ENCODE measurements around the gene AFF3. TPM values are rescaled to one million over a fixed set of nuclear protein-coding genes. Genes with fewer than 3 reads are reported as not detected.

The AFF3 gene
- total RNA-seq, 4 donors from 2014 or later: 2.1 to 7.3 (median 3.5) TPM

- 87 to 94% methylated on average over 1 to 5 of the region's 5 CpGs for WGBS, 2 donors
- H3K4me3 ChIP-seq (ENCODE audit: low read depth, poor library complexity, severe bottlenecking): no peak overlapping the region
- intact Hi-C loops (cut with DNase I; ENCODE audit: low total_unique reads): no loop called here
- TF ChIP-seq POLR2A (IDR thresholded peaks at IDR 0.05) (no peak), CTCF (IDR thresholded peaks at IDR 0.05) (no peak)
- DNase-seq (ENCODE audit: low spot score in 2 of 2): no peak
These were observed 518.8 kb downstream of the AFF3 start for GRCh38 chr2:99623613-99624012.

DNA sequence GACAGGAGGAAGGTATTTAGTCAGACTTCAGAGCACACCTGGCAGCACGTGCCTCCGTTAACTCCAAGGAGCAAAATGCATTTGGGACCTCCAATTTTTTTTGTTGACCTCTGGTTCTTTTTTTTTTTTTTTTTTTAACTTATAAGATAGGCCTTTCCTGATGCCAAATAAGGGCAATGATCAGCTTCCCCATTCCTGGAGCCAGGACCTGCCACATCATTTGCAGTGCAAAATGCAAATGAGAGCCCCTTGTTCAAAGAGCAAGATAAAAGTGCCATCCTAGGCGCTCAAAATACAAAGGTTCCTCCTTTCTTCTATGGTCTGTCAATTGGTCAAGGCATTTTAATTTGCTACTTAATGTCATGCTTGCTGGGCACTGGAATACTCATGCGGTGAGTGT, 519.4 kb downstream of the AFF3 start:
- WGBS, 2 donors: 92 to 96% methylated on average over 4 of the region's 4 CpGs
- no peak overlapping the region for H3K4me3 ChIP-seq (ENCODE audit: low read depth, poor library complexity, severe bottlenecking)
- intact Hi-C loops (cut with DNase I; ENCODE audit: low total_unique reads): no loop called here

GRCh38 chr2:99622534-99622933, 519.9 kb downstream of the AFF3 start:
- intact Hi-C loops (cut with DNase I; ENCODE audit: low total_unique reads): no loop called here

More for the DNA sequence above, 519.4 kb downstream of the AFF3 start:
- TF ChIP-seq POLR2A (IDR thresholded peaks at IDR 0.05): no peak
- no peak for DNase-seq (ENCODE audit: low spot score in 2 of 2)

DNA sequence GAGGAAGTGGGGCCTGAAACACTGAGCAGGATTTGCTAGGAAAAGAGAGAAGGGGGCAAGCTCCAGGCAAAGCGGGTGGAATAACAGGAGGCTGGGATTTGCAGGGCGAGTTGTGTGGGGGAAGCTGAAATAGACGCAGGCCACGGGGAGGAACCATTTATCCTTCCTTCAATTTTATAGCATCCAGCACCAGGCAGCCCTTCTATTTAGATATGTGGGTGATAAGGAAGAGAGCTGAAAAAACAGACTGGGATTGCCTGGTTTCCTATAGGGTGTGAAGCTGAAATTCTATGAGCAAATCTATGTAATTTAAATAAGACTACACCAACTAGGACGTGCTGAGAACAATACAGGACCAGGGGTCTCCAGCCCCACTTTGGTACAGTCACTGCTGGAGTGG, 520.6 kb downstream of the AFF3 start:
- 74 to 89% methylated on average over 5 of the region's 5 CpGs for WGBS, 2 donors
- no peak for TF ChIP-seq CTCF (IDR thresholded peaks at IDR 0.05)
- TF ChIP-seq POLR2A (IDR thresholded peaks at IDR 0.05): no peak
- intact Hi-C loops (cut with DNase I; ENCODE audit: low total_unique reads): no loop called here
- no peak overlapping the region for H3K4me3 ChIP-seq (ENCODE audit: low read depth, poor library complexity, severe bottlenecking)
- no peak for DNase-seq (ENCODE audit: low spot score in 2 of 2)

More at GRCh38 chr2:99622534-99622933, 519.9 kb downstream of the AFF3 start:
- H3K4me3 ChIP-seq (ENCODE audit: low read depth, poor library complexity, severe bottlenecking): no peak overlapping the region
- peak in 1 of 2 donors; percentile 73 for DNase-seq (ENCODE audit: low spot score in 2 of 2)
- 80 to 85% methylated on average over 6 of the region's 6 CpGs for WGBS, 2 donors
- TF ChIP-seq POLR2A (IDR thresholded peaks at IDR 0.05) (no peak), CTCF (IDR thresholded peaks at IDR 0.05) (no peak)

DNA sequence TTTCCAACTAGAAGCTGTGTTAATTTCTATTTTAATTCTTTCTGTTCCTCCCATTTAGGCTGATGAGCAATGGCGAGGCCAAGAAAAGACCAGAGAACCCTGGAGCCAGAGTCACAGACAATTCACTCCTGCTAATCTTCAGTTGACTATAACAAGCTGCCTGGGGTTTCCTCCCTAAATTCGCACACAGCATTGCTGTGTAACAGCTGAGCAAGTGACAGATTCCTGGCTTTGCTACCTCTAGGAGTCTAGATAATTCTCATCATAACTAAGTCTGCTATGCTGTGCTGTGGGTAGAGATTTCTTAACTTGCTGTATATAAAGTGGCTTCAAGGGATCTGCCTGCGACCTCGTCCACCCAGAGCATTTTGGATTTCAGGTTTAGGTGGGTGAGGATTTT, 521.3 kb downstream of the AFF3 start:
- DNase-seq (ENCODE audit: low spot score in 2 of 2): peak in 1 of 2 donors; percentile 23
- WGBS, 2 donors: 92 to 93% methylated on average over 4 of the region's 4 CpGs
- intact Hi-C loops (cut with DNase I; ENCODE audit: low total_unique reads): no loop called here
- TF ChIP-seq POLR2A (IDR thresholded peaks at IDR 0.05) (no peak), CTCF (IDR thresholded peaks at IDR 0.05) (no peak)
- H3K4me3 ChIP-seq (ENCODE audit: low read depth, poor library complexity, severe bottlenecking): no peak overlapping the region

DNA sequence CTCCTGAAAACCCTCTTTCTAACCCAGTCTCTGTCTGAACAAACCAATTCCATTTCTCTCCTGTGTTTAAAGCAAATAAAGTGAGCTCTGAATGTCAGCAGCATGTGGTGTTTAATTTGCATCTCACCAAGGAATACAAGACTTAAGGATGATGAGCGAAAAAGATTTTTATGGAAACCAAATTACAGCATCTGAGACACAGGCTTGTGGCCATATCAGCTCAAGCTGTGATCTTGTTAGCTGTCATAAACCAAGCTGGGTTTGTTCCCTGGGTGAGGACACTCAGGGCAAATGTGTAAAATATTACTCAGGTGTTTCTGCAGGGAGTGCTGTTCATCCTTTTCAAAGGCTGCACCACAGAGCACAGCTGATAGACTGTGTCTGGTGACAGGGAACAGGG, 523.2 kb downstream of the AFF3 start:
- DNase-seq (ENCODE audit: low spot score in 2 of 2): no peak
- intact Hi-C loops (cut with DNase I; ENCODE audit: low total_unique reads): no loop called here
- no peak overlapping the region for H3K4me3 ChIP-seq (ENCODE audit: low read depth, poor library complexity, severe bottlenecking)
- TF ChIP-seq CTCF (IDR thresholded peaks at IDR 0.05) (no peak), POLR2A (IDR thresholded peaks at IDR 0.05) (no peak)
- WGBS, 2 donors: 93 to 96% methylated on average over 1 of the region's 1 CpG

Measured in lower leg skin (tissue), 4 donors.